Naive B cell (primary cell): ENCODE results near the gene OR6C76. TPM values are rescaled to one million over a fixed set of nuclear protein-coding genes. Genes with fewer than 3 reads are reported as not detected.
"Not testable (repeated sequence)": the region's sequence is repeated elsewhere in the genome, so short reads cannot be mapped to it uniquely, and the experiment has no call there.

Source experiments
- ATAC-seq, 2 donors: fragments of 150-1000 bp; cut with Tn5 transposase; 2 replicates each; pipeline ENCODE4 v1.10.0; 2021; ENCODE audit warnings: low read depth in 2 of 2, mild to moderate bottlenecking in 2 of 2, moderate library complexity in 2 of 2
- DNase-seq: peaks from one replicate; pipeline ENCODE4 v3.0.0; 2022
- H3K27ac Mint-ChIP-seq, 6 donors: one replicate each; pipeline ENCODE4 v1.8.0; 2020 to 2022; ENCODE audit warnings: mild to moderate bottlenecking in 6 of 6, mixed read lengths in 6 of 6, moderate library complexity in 5 of 6, inconsistent platforms in 2 of 6
- H3K27me3 Mint-ChIP-seq, 3 donors: one replicate each; pipeline ENCODE4 v1.8.0; 2021 to 2022; ENCODE audit warnings: mixed read lengths in 3 of 3, mild to moderate bottlenecking in 1 of 3
- H3K36me3 Mint-ChIP-seq, 2 donors: one replicate each; pipeline ENCODE4 v1.8.0; 2020 to 2022; ENCODE audit warnings: mixed read lengths in 2 of 2, inconsistent platforms in 1 of 2, mild to moderate bottlenecking in 1 of 2
- H3K4me1 Mint-ChIP-seq, 3 donors: one replicate each; pipeline ENCODE4 v1.8.0; 2020 to 2022; ENCODE audit warnings: mixed read lengths in 3 of 3, inconsistent platforms in 1 of 3, mild to moderate bottlenecking in 1 of 3, moderate library complexity in 1 of 3
- H3K4me3 Mint-ChIP-seq, 8 donors: one replicate each; pipeline ENCODE4 v1.8.0; 2020 to 2022; ENCODE audit warnings: mild to moderate bottlenecking in 8 of 8, mixed read lengths in 8 of 8, moderate library complexity in 8 of 8, inconsistent platforms in 2 of 8
- H3K9me3 Mint-ChIP-seq, 7 donors: one replicate each; pipeline ENCODE4 v1.8.0; 2020 to 2022; ENCODE audit warnings: mixed read lengths in 7 of 7, mild to moderate bottlenecking in 5 of 7, inconsistent platforms in 2 of 7, moderate library complexity in 1 of 7
- polyA plus RNA-seq, 6 donors: library from polyadenylated mRNA; unstranded; fragments of 300-500 nt; fragmentation: Illumina TruSeq; gene quantifications; one replicate each; pipeline ENCODE4 v1.2.3, GENCODE V29; 2021; ENCODE audit warnings: low read depth in 6 of 6

The OR6C76 gene
- polyA plus RNA-seq, 6 donors from 2014 or later: not detected

DNA sequence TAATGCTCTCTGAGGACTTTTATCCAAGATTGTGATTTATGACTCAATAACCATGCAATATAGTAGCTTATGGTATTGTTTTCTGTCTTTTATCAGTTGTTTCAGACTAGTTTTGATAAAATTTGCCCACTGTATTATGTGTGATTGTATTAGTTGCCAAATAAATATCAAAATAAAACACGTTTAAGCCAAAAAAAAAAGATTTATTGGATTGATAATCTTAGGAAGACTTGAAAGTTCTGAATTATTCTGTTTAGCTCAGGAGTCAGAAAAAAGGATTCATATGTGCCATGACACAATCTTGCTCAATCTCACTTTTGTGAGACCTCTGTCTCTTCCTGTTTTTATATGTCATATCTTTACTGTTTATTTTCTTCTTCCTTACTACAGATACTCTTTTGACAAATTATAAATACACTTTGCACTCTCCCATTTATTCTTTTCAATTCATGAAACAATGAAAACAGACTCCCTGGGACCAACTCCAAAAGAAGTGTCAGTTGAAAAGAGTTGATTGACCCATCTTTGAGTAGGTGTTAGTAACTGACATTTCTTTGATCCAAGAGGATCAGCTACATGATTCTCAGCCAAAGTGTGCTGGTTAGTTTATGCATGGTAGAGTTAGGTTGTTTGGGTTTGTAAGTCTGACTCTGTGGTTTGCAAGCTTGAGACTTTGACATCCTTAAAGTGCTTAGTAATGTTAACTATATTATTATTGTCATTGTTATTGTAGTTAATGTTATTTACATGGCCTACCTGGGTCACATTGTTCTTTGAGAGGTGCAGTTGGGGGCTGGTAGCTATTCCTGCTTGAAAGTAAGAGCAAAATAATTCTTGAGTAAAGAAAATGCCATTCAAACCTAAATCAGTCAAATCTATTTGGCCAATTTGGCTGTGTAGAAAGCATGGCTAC is 2.5 kb downstream of the OR6C76 start:
- Mint-ChIP-seq H3K27ac (peak overlapping the region in 1 of 6 donors; percentile 36), H3K4me1 (peaks cover 0 to 4% (median 0%) of the 10 kb centered on the region in 3 donors), H3K36me3 (no peaks in the 10 kb centered on the region), H3K9me3 (peaks cover 0 to 4% (median 0%) of the 10 kb centered on the region in 7 donors), H3K4me3 (no peak overlapping the region), H3K27me3 (peaks cover 21 to 36% (median 22%) of the 10 kb centered on the region in 3 donors)
- DNase-seq (no peak), ATAC-seq (no peak)

DNA sequence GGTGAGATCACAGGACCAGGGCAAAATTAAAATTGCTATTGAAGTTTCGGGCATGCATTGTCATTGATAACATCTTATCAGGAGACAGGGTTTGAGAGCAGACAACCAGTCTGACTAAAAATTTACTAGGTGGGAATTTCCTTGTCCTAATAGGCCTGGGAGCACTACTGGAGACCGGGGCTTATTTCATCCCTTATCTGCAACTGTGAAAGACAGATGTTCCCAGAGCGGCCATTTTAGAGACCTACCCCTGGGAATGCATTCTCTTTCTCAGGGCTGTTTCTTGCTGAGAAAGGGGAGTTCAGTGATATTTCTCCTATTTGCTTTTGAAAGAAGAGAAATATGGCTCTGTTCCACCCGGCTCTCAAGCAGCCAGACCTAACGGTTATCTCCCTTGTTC is 15.2 kb downstream of the OR6C76 start:
- Mint-ChIP-seq H3K27me3 (peaks cover 0 to 18% (median 0%) of the 10 kb centered on the region in 3 donors), H3K36me3 (peaks cover 6 to 18% of the 10 kb centered on the region in 2 donors), H3K9me3 (peaks cover 4 to 44% (median 26%) of the 10 kb centered on the region in 7 donors)
- not testable (repeated sequence) for DNase-seq, H3K4me3 Mint-ChIP-seq, ATAC-seq, H3K27ac Mint-ChIP-seq, H3K4me1 Mint-ChIP-seq

DNA sequence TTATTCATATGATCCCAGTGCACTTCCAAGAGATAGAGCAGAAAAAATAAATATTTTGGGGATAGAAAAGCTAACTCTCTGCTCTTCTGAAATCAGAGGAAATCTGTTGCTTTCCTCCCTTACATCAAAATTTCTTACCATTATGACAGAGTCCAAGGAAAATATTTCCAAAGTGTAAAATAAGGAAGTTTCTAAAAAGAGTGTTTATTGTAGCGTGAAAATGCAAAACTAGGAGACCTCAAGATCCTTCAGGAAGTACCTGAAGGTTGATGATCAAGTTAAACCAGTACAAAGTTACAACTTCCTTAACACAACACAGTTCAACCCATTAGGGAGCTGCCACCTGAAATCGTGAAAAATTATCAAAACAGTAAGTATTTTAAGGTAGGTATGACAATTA is 17.7 kb downstream of the OR6C76 start, which contains the start of gene OR6C2:
Gene OR6C2 (plus strand): TSS at position 301 of the 400 bp plus-strand sequence. CDS start 8,138 bp downstream, outside the sequence.
- Mint-ChIP-seq H3K36me3 (peaks cover 6 to 18% of the 10 kb centered on the region in 2 donors), H3K4me1 (peaks cover 5 to 13% (median 8%) of the 10 kb centered on the region in 3 donors), H3K27me3 (peaks cover 0 to 27% (median 0%) of the 10 kb centered on the region in 3 donors), H3K27ac (no peak within 1 kb of the TSS), H3K9me3 (peaks cover 0 to 39% (median 26%) of the 10 kb centered on the region in 7 donors), H3K4me3 (no peak within 1 kb of the TSS)
- DNase-seq (no peak), ATAC-seq (no peak)

DNA sequence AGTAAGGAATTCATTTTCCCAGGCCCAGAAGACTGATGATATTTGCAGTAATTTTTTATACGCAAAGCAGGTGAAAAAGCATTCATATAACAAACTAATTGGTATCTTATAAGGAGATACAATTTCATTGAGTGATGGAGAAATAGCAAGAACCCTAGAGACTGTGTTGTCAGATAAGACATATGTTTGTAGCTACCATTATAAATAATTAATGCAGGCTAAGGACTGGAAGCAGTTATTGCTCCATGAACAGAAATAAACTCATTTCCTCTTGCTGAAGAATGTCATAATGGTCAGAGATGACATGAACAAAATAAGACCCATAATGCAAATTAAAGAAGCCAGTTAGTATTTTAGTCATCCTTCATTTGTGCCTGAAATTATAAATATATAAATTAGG is 19.3 kb downstream of the OR6C76 start:
- H3K36me3 Mint-ChIP-seq: peaks cover 0 to 6% of the 10 kb centered on the region in 2 donors
- peaks cover 5 to 13% (median 8%) of the 10 kb centered on the region in 3 donors for H3K4me1 Mint-ChIP-seq
- H3K9me3 Mint-ChIP-seq: peaks cover 0 to 23% (median 18%) of the 10 kb centered on the region in 7 donors
- DNase-seq: no peak
- H3K27me3 Mint-ChIP-seq: peaks cover 0 to 14% (median 0%) of the 10 kb centered on the region in 3 donors
- no peak overlapping the region for H3K4me3 Mint-ChIP-seq
- no peak overlapping the region for H3K27ac Mint-ChIP-seq
- ATAC-seq: no peak

DNA sequence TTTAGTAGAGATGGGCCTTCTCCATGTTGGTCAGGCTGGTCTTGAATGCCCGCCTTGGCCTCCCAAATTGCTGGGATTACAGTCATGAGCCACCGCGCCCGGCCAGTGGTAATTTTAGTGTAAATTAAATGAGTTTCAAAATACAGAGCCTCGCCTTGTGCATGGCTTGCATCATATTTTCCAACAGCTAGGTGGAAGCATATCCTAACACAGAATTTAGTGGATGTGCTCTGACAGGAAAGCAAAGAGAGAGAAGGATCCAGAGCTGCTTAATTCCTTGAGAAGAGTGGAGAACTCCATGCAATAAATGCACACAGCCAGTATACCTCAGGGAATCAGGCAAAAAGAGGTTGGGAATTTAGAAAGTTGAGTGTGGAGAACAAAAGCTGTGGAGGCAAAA is 20.3 kb downstream of the OR6C76 start:
- Mint-ChIP-seq H3K9me3 (peaks cover 0 to 14% (median 9%) of the 10 kb centered on the region in 7 donors), H3K4me1 (peaks cover 5 to 13% (median 8%) of the 10 kb centered on the region in 3 donors)
- no peak for DNase-seq

DNA sequence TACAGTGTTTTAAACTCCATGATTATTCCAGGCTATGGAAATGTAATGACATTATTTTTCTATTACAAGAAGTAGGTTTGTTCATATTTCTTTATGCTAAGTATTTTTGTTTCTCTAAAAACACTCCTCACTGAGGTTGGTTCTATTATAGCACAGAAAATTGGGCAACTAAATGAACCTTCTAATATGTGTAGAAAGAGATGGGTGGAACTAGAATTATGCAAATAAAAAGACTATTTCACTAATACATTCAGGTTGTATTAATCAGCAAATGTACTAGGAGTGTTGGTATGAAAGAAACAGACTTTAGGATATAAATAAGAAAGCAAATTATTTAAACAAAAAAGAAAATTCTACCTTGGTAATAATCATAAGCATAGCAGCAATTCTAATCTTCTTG is 22.8 kb downstream of the OR6C76 start:
- H3K36me3 Mint-ChIP-seq: no peaks in the 10 kb centered on the region
- H3K27me3 Mint-ChIP-seq: peaks cover 0 to 20% (median 0%) of the 10 kb centered on the region in 3 donors
- no peak overlapping the region for H3K4me3 Mint-ChIP-seq
- no peaks in the 10 kb centered on the region for H3K9me3 Mint-ChIP-seq
- ATAC-seq (no peak), DNase-seq (no peak)
- peak overlapping the region in 1 of 6 donors; percentile 1 for H3K27ac Mint-ChIP-seq
- peaks cover 5 to 9% (median 5%) of the 10 kb centered on the region in 3 donors for H3K4me1 Mint-ChIP-seq

More for the DNA sequence above, 20.3 kb downstream of the OR6C76 start:
- Mint-ChIP-seq H3K27me3 (peaks cover 0 to 11% (median 0%) of the 10 kb centered on the region in 3 donors), H3K27ac (no peak overlapping the region), H3K36me3 (no peaks in the 10 kb centered on the region), H3K4me3 (peak overlapping the region in 1 of 8 donors; percentile 5)
- no peak for ATAC-seq

DNA sequence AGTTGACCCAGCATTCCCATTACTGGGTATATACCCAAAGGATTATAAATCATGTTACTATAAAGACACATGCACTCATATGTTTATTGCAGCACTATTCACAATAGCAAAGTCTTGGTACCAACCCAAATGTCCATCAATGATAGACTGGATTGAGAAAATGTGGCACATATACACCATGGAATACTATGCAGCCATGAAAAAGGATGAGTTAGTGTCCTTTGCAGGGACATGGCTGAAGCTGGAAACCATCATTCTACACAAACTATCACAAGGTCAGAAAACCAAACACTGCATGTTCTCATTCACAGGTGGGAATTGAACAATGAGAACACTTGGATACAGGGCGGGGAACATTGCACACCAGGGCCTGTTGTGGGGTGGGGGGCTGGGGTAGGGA is 38.9 kb downstream of the OR6C76 start:
- not testable (repeated sequence) for DNase-seq, H3K27me3 Mint-ChIP-seq, ATAC-seq, H3K36me3 Mint-ChIP-seq, H3K27ac Mint-ChIP-seq, H3K4me3 Mint-ChIP-seq
- Mint-ChIP-seq H3K9me3 (peaks cover 0 to 18% (median 6%) of the 10 kb centered on the region in 7 donors), H3K4me1 (peaks cover 23 to 33% (median 28%) of the 10 kb centered on the region in 3 donors)

DNA sequence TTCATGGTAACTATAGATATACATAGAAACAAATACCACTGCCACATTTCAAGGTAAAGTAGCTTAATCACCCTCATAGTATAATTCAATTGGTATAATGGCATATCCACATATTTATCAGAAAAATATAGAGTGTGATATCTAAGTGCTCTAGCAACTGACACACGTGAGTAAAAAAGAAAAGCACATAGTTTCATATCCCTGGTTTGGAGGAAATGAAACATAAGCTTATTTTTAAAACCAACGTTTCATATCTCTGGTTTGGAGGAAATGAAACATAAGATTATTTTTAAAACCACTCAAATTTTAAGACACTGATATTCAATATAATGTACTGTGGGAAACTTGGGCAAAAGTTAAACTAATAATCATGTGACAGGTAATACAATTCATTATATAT is 41.8 kb downstream of the OR6C76 start:
- Mint-ChIP-seq H3K4me1 (peaks cover 26 to 40% (median 36%) of the 10 kb centered on the region in 3 donors), H3K27me3 (no peaks in the 10 kb centered on the region), H3K4me3 (peak overlapping the region; percentile 32 to 86 (median 64)), H3K27ac (peak overlapping the region in 2 of 6 donors; percentile 58 to 75), H3K9me3 (peaks cover 0 to 16% (median 4%) of the 10 kb centered on the region in 7 donors), H3K36me3 (no peaks in the 10 kb centered on the region)
- peak; percentile 90 to 99 for ATAC-seq
- DNase-seq: peak; percentile 36

DNA sequence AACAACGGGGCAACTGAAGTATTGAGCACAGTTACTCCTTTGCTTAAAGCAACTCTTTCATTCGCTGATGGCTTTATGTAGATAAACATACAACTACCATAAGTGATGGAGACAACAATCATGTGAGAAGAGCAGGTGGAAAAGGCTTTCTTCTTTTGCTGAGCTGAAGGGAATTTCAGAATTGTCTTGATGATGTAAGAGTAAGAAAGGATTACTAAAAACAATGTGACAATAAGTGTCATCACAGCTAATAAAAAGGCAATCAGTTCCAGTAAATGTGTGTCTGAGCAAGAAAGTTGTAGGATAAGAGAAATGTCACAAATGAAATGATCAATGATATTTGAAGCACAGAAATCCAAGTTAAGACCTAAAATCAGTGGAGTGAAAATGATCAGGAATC is 43.2 kb downstream of the OR6C76 start:
- DNase-seq (no peak), ATAC-seq (no peak)
- H3K36me3 Mint-ChIP-seq: no peaks in the 10 kb centered on the region
- H3K27me3 Mint-ChIP-seq: no peaks in the 10 kb centered on the region
- H3K27ac Mint-ChIP-seq: peak overlapping the region in 2 of 6 donors; percentile 25 to 51
- H3K9me3 Mint-ChIP-seq: peaks cover 0 to 10% (median 0%) of the 10 kb centered on the region in 7 donors
- peak overlapping the region in 2 of 8 donors; percentile 22 to 52 for H3K4me3 Mint-ChIP-seq
- H3K4me1 Mint-ChIP-seq: peaks cover 26 to 38% (median 36%) of the 10 kb centered on the region in 3 donors

DNA sequence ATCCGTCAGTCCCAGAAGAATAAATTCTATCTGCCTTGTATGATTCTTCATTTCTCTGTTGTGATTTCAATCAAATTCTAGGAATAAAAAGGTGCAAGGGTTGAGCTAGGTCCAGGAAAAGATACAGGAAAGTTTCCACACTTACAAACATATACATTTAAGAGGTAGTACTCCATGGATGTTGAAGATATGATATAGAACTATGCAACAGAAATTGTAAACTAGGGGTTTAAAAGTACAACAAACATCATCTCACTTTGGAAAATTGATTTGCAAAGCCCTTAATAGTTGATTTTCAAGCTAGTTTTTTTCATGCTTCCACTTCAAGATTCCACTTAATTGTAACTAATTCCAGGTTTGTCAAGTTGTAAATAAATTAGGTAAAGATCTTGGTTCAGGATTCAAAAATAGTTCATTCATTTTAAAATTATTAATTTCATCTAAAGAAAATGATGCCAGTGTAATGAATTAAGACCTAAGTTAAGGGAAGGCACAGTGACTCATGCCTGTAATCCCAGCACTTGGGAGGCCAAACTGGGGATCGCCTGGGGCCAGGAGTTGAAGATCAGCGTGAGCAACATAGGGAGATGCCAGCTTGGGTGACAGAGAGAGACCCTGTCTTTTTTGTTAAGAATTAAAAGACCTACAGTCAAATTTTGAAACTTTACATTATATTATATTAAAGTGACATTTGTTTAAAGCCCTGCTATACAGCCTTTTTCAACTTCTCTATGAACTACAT is 44.2 kb downstream of the OR6C76 start, which contains the start of gene OR6C70:
Gene OR6C70 (minus strand): TSS at position 51 of the 742 bp plus-strand sequence. CDS start 0 bp downstream, at position 51.
- peak within 1 kb of the TSS in 3 of 6 donors; percentile 23 to 51 (median 25) for H3K27ac Mint-ChIP-seq
- H3K4me1 Mint-ChIP-seq: peaks cover 26 to 36% (median 36%) of the 10 kb centered on the region in 3 donors
- no peak for ATAC-seq
- DNase-seq: no peak
- H3K27me3 Mint-ChIP-seq: no peaks in the 10 kb centered on the region
- H3K4me3 Mint-ChIP-seq: peak within 1 kb of the TSS in 2 of 8 donors; percentile 22 to 52
- no peaks in the 10 kb centered on the region for H3K36me3 Mint-ChIP-seq
- peaks cover 0 to 3% (median 0%) of the 10 kb centered on the region in 7 donors for H3K9me3 Mint-ChIP-seq

DNA sequence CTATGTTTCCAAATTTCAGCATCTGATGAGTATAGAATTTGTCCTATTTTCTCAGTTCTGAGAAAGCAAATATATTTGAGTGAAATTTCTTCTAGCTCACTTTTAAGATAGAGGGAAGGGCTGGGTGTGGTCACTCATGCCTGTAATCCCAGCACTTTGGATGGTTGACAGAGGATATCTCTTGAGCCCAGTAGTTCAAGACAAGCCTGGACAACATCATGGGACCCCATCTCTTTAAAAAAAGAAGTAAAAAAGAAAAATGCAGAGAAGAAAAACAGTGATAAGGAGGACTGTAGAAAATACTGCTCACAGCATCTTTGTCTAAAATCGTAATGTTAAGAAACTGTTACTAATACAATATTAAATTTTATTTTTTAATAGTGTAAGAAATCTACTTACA is 46.2 kb downstream of the OR6C76 start:
- H3K36me3 Mint-ChIP-seq: no peaks in the 10 kb centered on the region
- no peaks in the 10 kb centered on the region for H3K27me3 Mint-ChIP-seq
- ATAC-seq (no peak), DNase-seq (no peak)
- H3K4me1 Mint-ChIP-seq: peaks cover 18 to 31% (median 22%) of the 10 kb centered on the region in 3 donors
- H3K9me3 Mint-ChIP-seq: peaks cover 0 to 3% (median 0%) of the 10 kb centered on the region in 7 donors
- H3K27ac Mint-ChIP-seq: no peak overlapping the region
- H3K4me3 Mint-ChIP-seq: no peak overlapping the region
